Stimulated activated CD4-positive, alpha-beta T cell treated with anti-CD3 and anti-CD28 coated beads, TNF-alpha, amount 100 ng/mL, for 48 hours (primary cell): ENCODE results near the gene NFIA.

Experiments
- DNase-seq, 3 donors: peaks; one replicate each; pipeline ENCODE4 v3.0.0-alpha.2; 2020; ENCODE audit warnings: low read depth in 3 of 3

NFIA gene

GRCh38 chr1:61082311-61083012, at the start of gene NFIA:
Gene NFIA (plus strand): TSS chr1:61082561.
- peak in 1 of 3 donors; percentile 26 for DNase-seq

DNA sequence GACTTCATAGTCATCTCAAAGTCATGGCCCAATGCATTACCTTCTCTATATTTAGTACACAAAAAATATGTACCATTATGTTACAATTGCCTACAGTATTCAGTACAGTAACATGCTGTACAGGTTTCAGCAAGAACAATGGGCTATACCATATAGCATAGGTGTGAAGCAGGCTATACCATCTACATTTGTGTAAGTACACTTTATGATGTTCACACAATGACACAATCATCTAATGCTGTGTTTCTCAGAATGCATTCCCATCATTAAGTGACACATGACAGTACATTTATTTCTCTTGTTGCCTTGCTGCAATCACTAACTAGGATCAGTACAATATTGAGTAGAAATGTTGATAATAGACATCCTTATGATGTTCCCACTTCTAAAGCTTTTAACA, 46.5 kb upstream of the NFIA start:
- DNase-seq = no peak

DNA sequence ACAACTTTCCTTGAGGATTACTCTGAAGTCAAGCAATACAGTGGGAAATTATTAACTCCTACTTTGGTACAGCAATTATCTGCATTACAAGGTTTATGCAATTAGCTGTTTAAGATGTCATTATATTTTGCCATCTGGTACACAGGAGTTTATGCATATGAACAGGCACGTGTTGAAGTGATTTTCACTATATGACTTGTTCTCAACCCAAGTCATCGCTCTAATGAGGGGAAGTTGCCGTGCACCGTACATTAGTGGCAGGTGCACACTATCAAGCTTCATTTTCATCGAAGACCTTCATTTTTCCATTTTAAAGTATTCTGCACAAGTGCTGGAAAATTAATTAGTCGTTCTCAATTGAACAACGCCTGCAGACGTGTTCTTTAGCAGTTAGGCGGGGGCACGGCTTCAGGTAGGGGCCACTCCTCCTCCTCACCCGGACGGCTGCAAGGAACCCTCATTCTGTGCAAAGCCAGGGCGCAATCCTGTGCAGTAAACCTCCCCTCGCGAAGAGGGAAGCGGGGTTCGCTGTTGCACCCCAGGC, 39.8 kb upstream of the NFIA start:
- DNase-seq = no peak

- peak; percentile 62 to 82 (median 77) for DNase-seq
Observed at GRCh38 chr1:61043010-61043820, 39.1 kb upstream of the NFIA start.

- DNase-seq = no peak
Observed at GRCh38 chr1:61046434-61046833, 35.9 kb upstream of the NFIA start.

DNA sequence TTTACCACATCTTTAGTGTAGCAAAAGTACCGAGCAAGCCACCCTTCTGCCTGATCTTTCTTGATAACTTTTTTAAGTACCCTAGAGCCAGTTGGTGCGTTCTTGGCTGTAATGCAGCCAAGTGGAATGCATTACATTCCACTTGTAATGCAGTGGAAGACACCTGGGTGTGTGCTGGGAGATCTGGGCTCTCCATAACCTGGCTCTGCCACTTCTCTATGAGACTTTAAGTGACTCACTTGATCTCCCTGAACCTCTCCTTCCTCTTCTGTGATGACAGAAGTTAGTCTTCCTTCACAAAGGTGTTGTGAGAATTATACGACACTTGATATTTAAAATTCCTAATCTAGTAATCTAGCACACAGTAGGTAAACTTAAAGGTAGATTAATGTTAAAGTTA, 35.3 kb upstream of the NFIA start:
- DNase-seq = no peak

- peak; percentile 74 to 86 (median 78) for DNase-seq
Observed at GRCh38 chr1:61049850-61050540, 32.4 kb upstream of the NFIA start.

DNA sequence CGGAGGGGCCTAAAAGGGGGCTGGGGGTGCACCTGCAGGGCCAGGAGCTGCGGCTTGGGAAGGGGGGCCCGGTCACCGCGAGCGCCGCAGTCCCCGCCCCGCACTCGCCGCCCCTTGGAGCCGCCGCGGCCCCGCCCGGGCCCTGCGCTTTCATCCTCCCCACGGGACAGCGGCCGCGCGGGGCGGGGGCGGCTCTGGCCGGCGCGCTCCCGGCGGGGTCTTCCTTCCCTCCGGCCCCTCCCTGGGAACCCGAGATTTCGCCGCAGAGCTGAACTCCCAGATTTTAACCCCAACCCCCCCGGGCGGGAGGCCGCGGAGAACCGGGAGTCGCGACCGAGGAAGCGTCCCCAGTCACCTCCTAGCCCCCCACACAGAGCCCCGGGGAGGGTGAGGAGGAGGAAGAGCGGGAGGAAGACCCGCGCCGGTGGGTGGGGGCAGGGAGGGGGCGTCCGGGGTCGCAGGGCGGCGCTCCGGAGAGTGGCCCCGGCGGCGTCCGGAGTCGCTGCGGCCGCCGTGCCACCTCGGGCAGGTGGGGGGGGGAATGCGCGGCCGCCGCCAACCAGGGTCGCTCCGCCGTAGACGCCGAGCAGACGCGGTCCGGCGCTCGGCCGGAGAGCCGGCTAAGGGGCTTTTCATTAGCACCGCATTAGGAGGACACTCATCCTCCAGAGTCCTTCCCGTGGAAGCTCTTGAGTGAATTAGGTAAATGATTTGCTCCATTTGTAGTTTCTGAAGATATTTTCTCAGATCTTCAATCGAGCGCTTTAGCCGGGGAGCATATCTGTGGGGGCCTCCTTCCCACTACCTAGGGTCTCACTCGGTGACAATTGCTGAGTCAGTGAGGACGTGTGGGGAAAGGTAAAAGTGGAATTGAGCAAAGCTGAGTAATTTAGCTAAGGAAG, 31.6 kb upstream of the NFIA start:
- no peak for DNase-seq

DNA sequence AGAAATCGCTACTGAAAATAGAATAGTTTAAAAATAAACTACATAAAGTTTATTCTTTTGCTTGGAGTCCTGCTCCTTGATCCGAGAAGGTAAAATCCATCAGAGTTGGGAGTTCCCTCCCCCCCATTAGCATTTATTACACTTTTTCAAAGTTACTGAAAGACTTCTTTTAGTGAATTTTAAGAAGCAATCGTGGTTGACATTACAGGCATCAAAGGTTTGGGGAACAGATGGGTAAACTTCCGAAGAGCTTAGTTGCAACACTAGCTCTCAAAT, 31.0 kb upstream of the NFIA start:
- DNase-seq = no peak

GRCh38 chr1:61051719-61052394, 30.5 kb upstream of the NFIA start:
- no peak for DNase-seq

GRCh38 chr1:61052395-61053225, 29.8 kb upstream of the NFIA start:
- DNase-seq = no peak

- no peak for DNase-seq
Observed at GRCh38 chr1:61053226-61053711, 29.1 kb upstream of the NFIA start.

DNA sequence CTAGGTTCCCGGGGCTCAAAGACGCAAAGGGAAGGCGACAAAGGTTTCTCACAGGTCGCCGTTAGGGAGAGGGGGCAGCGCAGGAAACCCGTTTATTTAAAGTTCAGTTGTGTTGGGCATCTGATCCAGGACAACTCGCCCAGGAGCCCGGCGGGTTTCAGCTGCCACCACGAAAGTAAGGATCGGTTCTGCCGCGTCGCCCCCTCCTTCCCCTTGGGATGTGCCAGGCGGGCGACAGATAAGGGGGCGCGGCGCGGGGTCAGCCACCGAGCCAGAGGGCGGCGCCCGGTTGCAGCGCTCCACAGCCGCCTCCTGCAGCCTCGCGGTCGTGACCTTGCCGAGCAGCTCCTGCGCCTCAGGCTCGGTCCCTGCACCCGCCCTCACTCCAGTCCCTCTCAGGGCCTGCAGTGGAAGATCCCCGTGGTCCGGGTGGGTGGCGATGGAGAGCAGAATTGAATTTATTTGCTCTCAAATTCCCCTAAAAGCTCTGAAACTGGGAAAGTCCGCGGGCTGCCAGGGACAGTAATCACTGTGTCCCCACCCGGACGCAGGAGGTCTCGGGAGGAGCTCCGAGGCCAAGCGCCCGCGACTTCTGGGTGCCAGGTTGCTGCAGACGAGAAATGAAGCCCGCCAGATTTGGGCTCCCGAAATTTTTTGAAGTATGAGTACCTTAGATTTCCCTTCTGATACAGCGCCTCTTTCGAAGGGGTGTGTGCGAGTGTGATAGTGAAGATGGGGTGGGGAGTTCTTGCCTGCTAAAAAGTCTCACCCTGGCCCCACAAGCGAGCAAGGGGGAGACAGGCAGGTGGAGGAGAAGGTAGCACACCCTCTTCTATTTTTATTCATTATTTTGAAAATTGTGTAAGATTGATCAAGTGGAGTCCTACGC, 28.4 kb upstream of the NFIA start:
- DNase-seq = no peak

DNA sequence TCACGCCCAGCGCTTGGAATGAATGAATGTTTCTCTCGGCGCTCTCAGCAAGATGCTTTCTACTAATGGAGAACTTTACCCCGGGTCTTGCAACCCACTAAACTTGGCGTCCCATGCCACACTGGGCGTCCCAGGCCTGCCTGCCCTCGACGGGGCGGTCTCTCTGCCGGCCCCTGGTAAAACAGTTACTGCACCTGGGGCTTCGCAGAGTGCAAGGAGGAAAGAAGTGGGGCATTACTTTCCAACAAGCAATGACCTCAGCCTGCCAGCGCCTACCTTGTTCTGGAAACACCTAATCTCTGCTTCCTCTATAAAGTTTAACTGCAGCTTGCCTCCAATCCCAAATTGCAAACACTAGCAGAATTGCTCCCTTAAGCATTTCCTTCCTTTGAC, 27.8 kb upstream of the NFIA start:
- DNase-seq = no peak

- no peak for DNase-seq
Observed at GRCh38 chr1:61055110-61055614, 27.2 kb upstream of the NFIA start.

DNA sequence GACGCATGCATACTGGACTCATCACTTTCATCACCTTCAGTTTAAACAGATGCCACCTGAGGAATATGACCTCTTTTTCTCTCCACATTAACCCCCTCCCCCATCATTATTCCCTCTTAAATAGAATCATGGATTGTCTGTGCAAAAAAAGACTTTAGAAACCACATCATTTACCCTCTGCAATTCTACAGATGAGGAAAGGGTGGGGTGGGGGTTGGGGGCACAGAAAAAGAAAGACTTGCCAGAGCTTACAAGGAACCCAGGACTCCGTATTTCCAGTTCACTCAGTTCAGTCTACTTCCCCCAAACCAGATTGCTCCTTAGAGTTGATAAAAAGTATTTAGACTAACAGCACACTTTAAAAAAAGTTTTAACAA, 26.2 kb upstream of the NFIA start:
- no peak for DNase-seq

- no peak for DNase-seq
Observed at GRCh38 chr1:61056573-61057439, 25.6 kb upstream of the NFIA start.
